ENCODE measurements around the gene SERPIND1.

Gene SERPIND1

DNA sequence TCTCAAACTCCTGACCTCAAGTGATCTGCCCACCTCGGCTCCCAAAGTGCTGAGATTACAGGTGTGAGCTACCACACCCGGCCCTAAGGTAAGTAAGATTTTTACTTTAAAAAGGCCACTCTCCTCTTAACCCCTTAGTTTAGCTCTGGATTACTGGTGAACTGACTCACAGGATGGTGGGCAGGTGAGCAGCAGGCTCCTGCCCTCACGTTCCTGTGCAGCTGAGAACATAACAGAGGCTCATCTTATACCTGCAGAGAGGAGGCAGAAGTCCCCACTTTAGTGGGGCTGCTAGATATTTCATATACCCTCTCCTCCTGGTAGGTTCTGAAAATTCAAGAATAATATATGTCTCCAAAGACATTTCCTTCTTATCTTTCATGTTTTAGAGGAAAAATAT is 17.1 kb upstream of the SERPIND1 start:
- no peaks in the 10 kb centered on the region for H3K27me3 ChIP-seq
- intact Hi-C loops (cut with DNase I; ENCODE audit: low total_unique reads): no loop called here
- TF ChIP-seq, protein P1, sequence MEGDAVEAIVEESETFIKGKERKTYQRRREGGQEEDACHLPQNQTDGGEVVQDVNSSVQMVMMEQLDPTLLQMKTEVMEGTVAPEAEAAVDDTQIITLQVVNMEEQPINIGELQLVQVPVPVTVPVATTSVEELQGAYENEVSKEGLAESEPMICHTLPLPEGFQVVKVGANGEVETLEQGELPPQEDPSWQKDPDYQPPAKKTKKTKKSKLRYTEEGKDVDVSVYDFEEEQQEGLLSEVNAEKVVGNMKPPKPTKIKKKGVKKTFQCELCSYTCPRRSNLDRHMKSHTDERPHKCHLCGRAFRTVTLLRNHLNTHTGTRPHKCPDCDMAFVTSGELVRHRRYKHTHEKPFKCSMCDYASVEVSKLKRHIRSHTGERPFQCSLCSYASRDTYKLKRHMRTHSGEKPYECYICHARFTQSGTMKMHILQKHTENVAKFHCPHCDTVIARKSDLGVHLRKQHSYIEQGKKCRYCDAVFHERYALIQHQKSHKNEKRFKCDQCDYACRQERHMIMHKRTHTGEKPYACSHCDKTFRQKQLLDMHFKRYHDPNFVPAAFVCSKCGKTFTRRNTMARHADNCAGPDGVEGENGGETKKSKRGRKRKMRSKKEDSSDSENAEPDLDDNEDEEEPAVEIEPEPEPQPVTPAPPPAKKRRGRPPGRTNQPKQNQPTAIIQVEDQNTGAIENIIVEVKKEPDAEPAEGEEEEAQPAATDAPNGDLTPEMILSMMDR (IDR thresholded peaks at IDR 0.05): no peak
- H3K27ac ChIP-seq: no peak overlapping the region
- peaks cover 41 to 71% (median 55%) of the 10 kb centered on the region in 3 donors for H3K36me3 ChIP-seq
- H3K4me3 ChIP-seq: no peak overlapping the region
- no peak for DNase-seq
- no peaks in the 10 kb centered on the region for H3K4me1 ChIP-seq
- H3K9me3 ChIP-seq: no peaks in the 10 kb centered on the region

DNA sequence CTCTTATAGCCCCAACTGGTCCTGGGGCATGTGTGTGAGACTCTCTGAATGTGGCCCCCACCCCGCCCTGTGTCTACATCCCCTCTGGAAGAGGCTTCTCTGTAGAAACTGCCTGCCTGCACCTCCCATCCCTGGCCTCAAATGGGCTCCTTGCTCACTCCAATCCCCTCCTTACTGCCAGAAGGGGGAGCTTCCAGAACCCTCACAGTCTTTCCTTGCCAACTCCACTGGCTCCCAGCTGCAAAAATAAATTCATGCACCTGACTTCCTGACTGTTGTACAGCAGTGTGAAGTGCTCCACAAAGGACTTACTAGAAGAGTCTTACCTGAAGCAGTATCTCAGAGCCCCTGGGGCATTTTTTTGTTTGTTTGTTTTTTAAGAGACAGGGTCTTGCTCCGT is 15.2 kb upstream of the SERPIND1 start:
- Histone ChIP-seq H3K27me3 (no peaks in the 10 kb centered on the region), H3K9me3 (no peaks in the 10 kb centered on the region), H3K36me3 (peaks cover 56 to 72% (median 61%) of the 10 kb centered on the region in 3 donors), H3K4me3 (no peak overlapping the region), H3K4me1 (no peaks in the 10 kb centered on the region), H3K27ac (no peak overlapping the region)
- intact Hi-C loops (cut with DNase I; ENCODE audit: low total_unique reads): no loop called here
- TF ChIP-seq, protein P1 (IDR thresholded peaks at IDR 0.05): no peak
- no peak for DNase-seq

DNA sequence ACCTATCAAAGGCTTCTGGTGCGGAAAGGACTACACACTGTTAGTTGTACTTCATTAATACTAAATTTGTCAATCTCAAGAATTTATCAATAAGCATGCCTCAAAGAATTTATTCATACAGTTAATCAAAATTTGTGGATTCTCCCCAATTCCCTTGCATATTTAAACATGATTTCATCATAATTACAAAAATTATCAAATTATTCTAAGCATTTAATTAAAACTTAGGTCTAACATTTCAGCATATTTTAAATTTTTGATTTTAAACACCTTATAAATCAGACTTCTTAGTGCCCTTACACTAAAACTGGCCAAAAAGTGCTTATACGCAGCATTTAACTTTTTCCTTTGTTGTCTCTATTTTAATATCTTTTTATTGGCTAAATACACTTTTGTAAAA is 13.8 kb upstream of the SERPIND1 start:
- H3K4me3 ChIP-seq: no peak overlapping the region
- TF ChIP-seq, protein P1 (IDR thresholded peaks at IDR 0.05): no peak
- no peak overlapping the region for H3K27ac ChIP-seq
- no peaks in the 10 kb centered on the region for H3K27me3 ChIP-seq
- no peaks in the 10 kb centered on the region for H3K9me3 ChIP-seq
- no peaks in the 10 kb centered on the region for H3K4me1 ChIP-seq
- H3K36me3 ChIP-seq: peaks cover 70 to 80% (median 75%) of the 10 kb centered on the region in 3 donors
- no peak for DNase-seq
- intact Hi-C loops (cut with DNase I; ENCODE audit: low total_unique reads): no loop called here

DNA sequence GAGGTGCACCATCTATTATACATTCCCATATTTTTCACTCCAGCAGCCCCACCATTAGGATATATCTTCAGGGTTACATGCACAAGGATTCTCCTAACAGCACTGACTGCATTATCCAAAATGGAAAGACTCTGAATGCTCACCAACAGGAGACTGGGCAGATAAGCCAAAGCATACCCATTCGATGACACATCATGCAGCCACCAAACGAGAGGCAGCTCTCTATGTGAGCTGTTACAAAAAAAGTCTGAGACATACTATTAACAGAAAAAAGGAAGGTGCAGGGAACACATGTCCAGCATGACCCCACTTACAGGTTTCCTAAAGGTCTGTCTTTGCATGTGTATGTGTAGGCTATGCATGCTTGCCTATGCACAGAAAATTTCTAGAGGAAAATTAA is 12.4 kb upstream of the SERPIND1 start:
- no peak overlapping the region for H3K4me3 ChIP-seq
- no peak overlapping the region for H3K27ac ChIP-seq
- intact Hi-C loops (cut with DNase I; ENCODE audit: low total_unique reads): no loop called here
- no peaks in the 10 kb centered on the region for H3K4me1 ChIP-seq
- H3K9me3 ChIP-seq: no peaks in the 10 kb centered on the region
- no peak for DNase-seq
- no peaks in the 10 kb centered on the region for H3K27me3 ChIP-seq
- H3K36me3 ChIP-seq: peaks cover 71 to 90% (median 84%) of the 10 kb centered on the region in 3 donors
- TF ChIP-seq, protein P1 (IDR thresholded peaks at IDR 0.05): no peak

DNA sequence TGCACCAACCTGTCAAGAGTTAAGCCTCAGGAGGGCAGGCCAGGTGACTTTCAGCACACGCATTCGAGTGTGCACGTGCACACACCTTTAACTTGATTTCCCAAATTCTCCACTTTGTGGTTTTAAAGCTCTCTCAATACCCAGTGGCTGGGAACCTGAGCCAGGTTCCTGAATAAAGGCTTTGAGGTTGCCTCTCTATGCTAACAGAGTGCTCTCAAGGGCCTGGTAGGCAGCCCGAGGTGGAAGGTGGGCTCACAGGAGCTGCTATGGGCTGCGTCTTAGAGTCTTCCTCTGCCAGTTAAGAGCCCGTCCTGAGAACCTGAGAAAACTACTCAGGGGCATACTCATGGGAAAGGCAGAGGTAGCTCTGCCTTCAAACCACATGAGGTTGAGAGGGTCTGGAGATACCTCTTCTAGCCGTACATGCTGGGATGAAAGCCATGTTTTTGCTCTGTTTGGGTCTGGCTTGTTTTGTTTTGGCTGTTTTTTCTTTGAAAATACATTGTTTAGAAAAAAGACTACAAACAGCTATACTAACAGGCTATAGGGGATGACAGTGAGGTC is 11.6 kb upstream of the SERPIND1 start:
- peaks cover 65 to 83% (median 77%) of the 10 kb centered on the region in 3 donors for H3K36me3 ChIP-seq
- no peaks in the 10 kb centered on the region for H3K9me3 ChIP-seq
- no peak overlapping the region for H3K4me3 ChIP-seq
- intact Hi-C loops (cut with DNase I; ENCODE audit: low total_unique reads): no loop called here
- TF ChIP-seq, protein P1 (IDR thresholded peaks at IDR 0.05): no peak
- no peak overlapping the region for H3K27ac ChIP-seq
- no peak for DNase-seq
- H3K27me3 ChIP-seq: no peaks in the 10 kb centered on the region
- no peaks in the 10 kb centered on the region for H3K4me1 ChIP-seq

Measured in tibial artery (tissue), 4 donors.